M059J (cell line): ENCODE measurements around the gene ABCA13. TPM values are rescaled to one million over a fixed set of nuclear protein-coding genes. Genes with fewer than 3 reads are reported as not detected.

Experiments used
- DNase-seq: peaks from one replicate; pipeline ENCODE4 v3.0.0-alpha.2; 2012; ENCODE audit warnings: low read depth
- total RNA-seq: library from RNA; depleted of rRNA; stranded (reverse); fragments of >200 nt; shearing (Covaris generic); gene quantifications from 2 replicates; pipeline ENCODE4 v1.2.3, GENCODE V29; 2014

The ABCA13 gene
- total RNA-seq, 1 experiment from 2014 or later = 0.07 TPM

- DNase-seq = no peak
Observed at GRCh38 chr7:48525736-48526732, 354.8 kb downstream of the ABCA13 start.

GRCh38 chr7:48528646-48529045 is 357.4 kb downstream of the ABCA13 start:
- DNase-seq = no peak

DNA sequence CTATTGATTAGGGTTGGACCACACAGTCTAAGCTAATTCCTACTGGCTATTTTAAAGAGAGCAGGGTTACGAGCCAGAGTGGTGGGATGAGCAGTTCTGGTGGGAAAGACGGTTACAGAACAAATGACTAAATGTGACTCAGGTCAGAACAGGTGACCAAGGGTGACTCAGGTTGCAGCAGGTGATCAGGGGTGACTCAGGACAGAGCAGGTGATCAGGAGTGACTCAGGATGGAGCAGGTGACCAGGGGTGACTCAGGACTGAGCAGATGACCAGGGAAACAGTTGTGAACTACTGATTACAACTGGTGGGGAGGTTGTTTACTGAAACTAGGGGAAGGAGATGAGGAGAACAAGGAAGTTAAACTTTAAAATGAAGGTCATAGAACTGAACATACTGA is 366.3 kb downstream of the ABCA13 start:
- DNase-seq = peak; percentile 2

GRCh38 chr7:48540746-48541145 is 369.5 kb downstream of the ABCA13 start:
- DNase-seq = no peak

GRCh38 chr7:48548667-48549066 is 377.4 kb downstream of the ABCA13 start:
- no peak for DNase-seq

GRCh38 chr7:48551652-48552051 is 380.4 kb downstream of the ABCA13 start:
- DNase-seq = no peak

DNA sequence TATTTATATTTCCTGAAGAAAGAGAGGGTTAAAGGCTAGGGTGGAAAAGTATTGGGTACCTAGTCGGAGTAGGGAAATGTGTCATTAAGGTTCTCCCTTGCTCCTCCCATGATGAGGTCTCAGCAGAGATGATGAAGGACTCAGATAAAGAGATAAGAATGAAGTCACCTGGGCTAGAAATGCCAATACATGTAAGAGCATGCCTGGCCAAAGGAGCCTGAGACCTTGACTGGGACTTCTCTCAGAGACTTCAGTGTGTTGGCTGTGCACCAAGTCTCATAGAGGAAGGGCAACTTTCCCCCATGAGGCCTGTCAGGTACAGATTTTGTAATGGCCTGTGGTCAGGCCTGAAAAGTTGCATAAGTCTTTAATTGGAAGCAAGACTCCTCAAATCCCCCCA is 392.1 kb downstream of the ABCA13 start:
- no peak for DNase-seq

DNA sequence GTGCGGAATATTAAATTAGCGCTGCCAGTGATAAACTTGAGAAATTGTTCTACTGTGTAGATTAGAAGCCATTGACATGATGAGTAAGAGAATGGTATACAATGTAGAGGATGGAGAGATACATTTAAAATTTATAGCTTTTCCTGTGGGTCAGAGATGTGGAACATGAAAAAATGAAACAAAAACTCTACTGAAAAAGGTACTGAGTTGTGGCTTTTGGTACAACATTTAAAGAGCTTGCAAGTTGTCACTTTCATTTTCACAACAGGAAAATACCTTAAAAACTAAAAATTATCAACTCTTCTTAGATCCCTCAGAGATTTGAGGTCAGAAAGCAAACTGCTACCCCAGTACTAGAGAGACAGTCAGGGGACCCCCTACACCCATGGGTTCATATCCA is 404.3 kb downstream of the ABCA13 start:
- DNase-seq = no peak

GRCh38 chr7:48587475-48587874 is 416.2 kb downstream of the ABCA13 start:
- DNase-seq = no peak

GRCh38 chr7:48594349-48594748 is 423.1 kb downstream of the ABCA13 start:
- no peak for DNase-seq

DNA sequence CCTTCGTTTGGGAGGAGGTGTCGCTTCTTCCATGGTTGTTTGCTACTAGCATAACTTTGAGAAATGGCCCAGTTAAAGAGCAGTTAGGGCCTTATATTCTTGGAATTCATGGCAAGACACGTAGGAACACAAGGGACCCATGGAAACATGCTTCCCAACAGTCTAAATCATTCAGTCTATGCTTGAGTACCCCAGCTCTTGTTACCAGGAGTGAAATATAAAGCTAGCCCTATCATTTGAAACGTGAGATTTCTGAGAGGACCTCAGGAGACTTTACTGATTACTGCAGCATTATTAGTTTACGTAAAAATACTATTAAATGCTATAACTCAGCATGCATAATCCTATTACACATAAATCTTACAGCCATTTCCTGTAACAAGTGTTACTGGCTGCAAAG is 424.5 kb downstream of the ABCA13 start:
- DNase-seq = no peak

DNA sequence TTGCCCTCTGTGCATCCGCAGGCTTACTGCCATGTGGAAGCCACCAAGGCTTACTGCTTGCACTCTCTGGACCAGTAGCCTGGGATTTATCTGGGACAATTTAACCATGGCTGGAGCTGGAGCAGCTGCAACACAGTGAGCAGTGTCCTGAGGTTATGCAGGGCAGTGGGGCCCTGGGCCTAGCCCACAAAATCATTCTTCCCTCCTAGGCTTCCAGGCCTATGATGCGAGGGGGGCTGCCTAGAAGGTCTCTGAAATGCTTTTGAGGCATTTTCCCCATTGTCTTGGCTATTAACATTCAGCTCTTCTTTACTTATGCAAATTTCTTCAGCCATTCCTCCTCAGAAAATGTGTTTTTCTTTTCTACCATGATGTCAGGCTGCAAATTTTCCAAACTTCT is 439.4 kb downstream of the ABCA13 start:
- DNase-seq = no peak

DNA sequence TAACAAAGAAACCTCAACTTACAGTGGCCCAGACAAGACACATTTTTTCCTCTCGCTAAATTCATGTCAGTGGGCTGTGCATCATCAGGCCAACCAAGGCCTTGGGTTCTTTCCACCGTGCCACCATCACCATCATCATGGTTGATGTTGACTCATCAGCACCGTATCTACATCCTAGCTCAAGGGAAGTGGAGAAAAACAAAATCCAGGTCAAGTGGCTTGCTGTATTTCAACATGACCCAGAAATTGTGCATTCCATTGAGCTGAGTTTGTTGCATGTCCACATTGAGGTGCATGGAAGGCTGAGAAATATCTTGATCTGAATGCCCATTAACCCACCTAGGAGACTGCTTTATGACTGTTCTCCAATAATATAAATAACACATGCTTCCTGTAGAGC is 440.7 kb downstream of the ABCA13 start:
- DNase-seq = peak; percentile 8

DNA sequence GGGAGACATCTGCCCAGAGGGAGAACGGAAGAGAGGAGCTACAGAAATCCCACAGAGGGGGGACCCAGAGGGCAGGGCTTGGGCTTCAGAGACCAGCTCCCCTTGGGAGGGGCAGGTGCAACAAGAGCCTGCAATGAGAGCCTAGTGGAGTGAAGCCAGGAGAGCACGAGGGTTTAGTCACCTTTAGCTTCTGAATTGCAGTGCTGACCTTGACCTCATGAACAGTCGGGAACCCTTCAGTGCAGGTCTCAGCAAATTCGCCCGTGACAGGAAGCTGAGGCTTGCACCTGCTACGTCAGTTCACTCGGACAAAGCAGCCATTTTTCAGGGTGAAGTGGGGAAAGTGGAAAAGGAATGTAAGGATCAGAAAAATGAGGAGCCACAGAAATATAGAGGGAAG is 446.2 kb downstream of the ABCA13 start:
- no peak for DNase-seq

- DNase-seq = no peak
Observed at GRCh38 chr7:48617993-48618392, 446.7 kb downstream of the ABCA13 start.

GRCh38 chr7:48621076-48621475 is 449.8 kb downstream of the ABCA13 start:
- no peak for DNase-seq

DNA sequence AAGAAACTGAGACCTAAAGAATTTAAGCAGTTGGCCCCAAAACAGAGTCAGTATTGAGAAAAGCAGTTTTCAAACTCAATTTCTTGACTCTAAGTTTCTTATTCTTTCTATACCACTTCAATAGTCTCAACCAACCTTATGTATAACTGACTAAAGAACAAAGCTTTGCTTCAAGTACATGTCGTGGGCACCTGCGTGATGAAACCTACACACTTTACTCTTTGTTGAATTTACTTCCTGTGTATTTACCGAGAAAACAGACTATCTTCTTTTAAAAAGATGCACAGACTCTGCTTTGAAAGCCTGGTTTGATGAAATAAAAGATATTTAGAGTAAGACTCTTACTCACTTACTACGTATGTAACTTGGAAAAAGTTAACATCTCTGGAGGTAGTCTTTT is 455.9 kb downstream of the ABCA13 start:
- DNase-seq = no peak

- DNase-seq = no peak
Observed at GRCh38 chr7:48628793-48629349, 457.6 kb downstream of the ABCA13 start.

DNA sequence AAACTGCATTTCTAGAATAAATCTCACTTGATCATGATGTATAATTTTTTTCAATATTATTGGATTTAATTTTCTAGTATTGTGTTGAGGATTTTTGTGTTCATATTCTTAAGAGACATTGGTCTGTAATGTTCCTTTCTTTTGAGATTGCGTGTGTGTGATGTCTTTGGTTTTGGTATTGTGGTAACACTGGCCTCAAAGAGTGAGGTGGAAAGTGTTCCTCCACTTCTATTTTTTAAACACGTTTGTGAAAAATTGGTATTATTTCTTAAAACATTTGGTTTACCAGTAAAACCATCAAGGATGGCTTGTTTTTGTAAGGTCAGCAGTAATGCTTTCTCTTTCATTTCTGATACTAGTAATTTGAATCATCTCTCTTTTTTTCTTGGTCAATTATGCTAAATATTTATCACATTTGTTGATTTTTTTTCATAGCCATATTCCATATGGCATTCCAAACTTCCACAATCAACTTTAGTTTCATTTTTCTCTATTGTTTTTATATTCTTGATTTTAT is 462.9 kb downstream of the ABCA13 start:
- no peak for DNase-seq

GRCh38 chr7:48635796-48636195 is 464.5 kb downstream of the ABCA13 start:
- no peak for DNase-seq

DNA sequence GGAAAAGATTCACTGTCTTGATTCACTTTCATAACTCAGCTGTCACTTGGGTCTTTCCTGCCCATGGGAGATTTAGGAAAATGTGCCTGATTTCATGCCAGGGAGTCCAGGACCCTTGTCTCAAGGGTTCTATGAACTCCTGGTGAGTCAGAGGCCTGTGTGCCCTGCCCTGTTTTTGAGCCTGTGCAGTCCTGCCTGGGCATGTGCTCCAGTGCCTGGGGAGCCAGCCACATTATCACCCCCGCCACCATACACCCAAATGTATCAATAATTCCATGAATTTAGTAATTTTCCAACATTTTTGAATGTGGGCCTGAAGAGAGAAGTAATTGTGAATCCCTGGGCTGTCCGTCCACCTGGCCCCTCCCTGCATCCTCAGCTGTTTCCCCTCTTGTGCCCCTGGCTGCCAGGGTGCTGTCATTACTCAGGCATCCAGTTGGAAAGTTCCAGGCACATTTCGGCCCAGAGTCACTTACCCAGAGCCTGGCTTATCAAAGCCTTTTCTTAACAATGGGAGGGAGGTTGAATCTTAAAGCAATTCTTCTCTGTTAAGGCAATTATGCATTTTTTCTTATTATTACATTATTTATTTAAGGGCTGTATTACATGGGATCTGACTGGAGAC is 465.2 kb downstream of the ABCA13 start:
- peak; percentile 37 for DNase-seq

- peak; percentile 74 for DNase-seq
Observed at GRCh38 chr7:48637382-48637781, 466.1 kb downstream of the ABCA13 start.

- DNase-seq = peak; percentile 39
Observed at GRCh38 chr7:48638041-48638440, 466.8 kb downstream of the ABCA13 start.
